CD8-positive, alpha-beta memory T cell (primary cell): ENCODE data around the gene THAP7. TPM values are rescaled to one million over a fixed set of nuclear protein-coding genes. Genes with fewer than 3 reads are reported as not detected.
A peak's percentile ranks its signal among the peaks of the same experiment; 100 is the strongest.

ENCODE experiments used
- CTCF ChIA-PET: fragments of 350-600 bp; sonication (Branson Sonifier 250); formaldehyde crosslinking; loops from one replicate; lab custom pipeline; 2021; ENCODE audit warnings: antibody characterized with exemption; lab: Charles Lee
- POLR2A ChIA-PET: fragments of 350-600 bp; sonication (Branson Sonifier 250); formaldehyde crosslinking; loops from one replicate; lab custom pipeline; 2021; ENCODE audit warnings: antibody characterized with exemption; lab: Charles Lee
- DNase-seq, 5 donors: peaks; one replicate each; pipeline versions ENCODE4 v3.0.0 to v3.0.0-alpha.2; 2020 to 2022; ENCODE audit warnings: mixed read lengths in 1 of 5
- H3K27ac ChIP-seq: one replicate; pipeline ENCODE4 v1.7.0; 2013; ENCODE audit warnings: low read depth, mild to moderate bottlenecking, low read length, moderate library complexity
- H3K27me3 ChIP-seq: 2 replicates; pipeline ENCODE4 v1.7.0; 2013; ENCODE audit warnings: low read length, mild to moderate bottlenecking; ENCODE audit not compliant: insufficient read depth, poor library complexity, severe bottlenecking
- H3K36me3 ChIP-seq: 2 replicates; pipeline ENCODE4 v1.7.0; 2013; ENCODE audit warnings: mild to moderate bottlenecking, low read length, moderate library complexity; ENCODE audit not compliant: insufficient read depth
- H3K4me1 ChIP-seq: 2 replicates; pipeline ENCODE4 v1.7.0; 2013; ENCODE audit warnings: mild to moderate bottlenecking, low read length, moderate library complexity; ENCODE audit not compliant: insufficient read depth
- H3K4me3 ChIP-seq: 2 replicates; pipeline ENCODE4 v1.7.0; 2013; ENCODE audit warnings: mild to moderate bottlenecking, low read length
- H3K9me3 ChIP-seq: 2 replicates; pipeline ENCODE4 v1.7.0; 2013; ENCODE audit warnings: mild to moderate bottlenecking, low read length
- H3K27ac Mint-ChIP-seq, 8 donors: one replicate each; pipeline ENCODE4 v1.8.0; 2020 to 2021; ENCODE audit warnings: mixed read lengths in 8 of 8, mild to moderate bottlenecking in 6 of 8, inconsistent platforms in 3 of 8, moderate library complexity in 3 of 8
- H3K27me3 Mint-ChIP-seq, 2 donors: one replicate each; pipeline ENCODE4 v1.8.0; 2020 to 2021; ENCODE audit warnings: mixed read lengths in 2 of 2, mild to moderate bottlenecking in 1 of 2, moderate library complexity in 1 of 2
- H3K36me3 Mint-ChIP-seq, 3 donors: one replicate each; pipeline ENCODE4 v1.8.0; 2020 to 2021; ENCODE audit warnings: mixed read lengths in 3 of 3, inconsistent platforms in 1 of 3, mild to moderate bottlenecking in 1 of 3
- H3K4me1 Mint-ChIP-seq, 3 donors: one replicate each; pipeline ENCODE4 v1.8.0; 2020 to 2021; ENCODE audit warnings: mixed read lengths in 3 of 3, inconsistent platforms in 1 of 3, mild to moderate bottlenecking in 1 of 3
- H3K4me3 Mint-ChIP-seq, 7 donors: one replicate each; pipeline ENCODE4 v1.8.0; 2020 to 2021; ENCODE audit warnings: mixed read lengths in 7 of 7, mild to moderate bottlenecking in 6 of 7, moderate library complexity in 4 of 7, inconsistent platforms in 2 of 7
- H3K9me3 Mint-ChIP-seq, 5 donors: one replicate each; pipeline ENCODE4 v1.8.0; 2020 to 2022; ENCODE audit warnings: mixed read lengths in 5 of 5, mild to moderate bottlenecking in 3 of 5, moderate library complexity in 2 of 5, inconsistent platforms in 1 of 5
- polyA plus RNA-seq: library from polyadenylated mRNA; unstranded; fragments of 300-500 nt; fragmentation: Illumina TruSeq; gene quantifications from one replicate; pipeline ENCODE4 v1.2.3, GENCODE V29; 2021
- total RNA-seq, 2 experiments: library from RNA; stranded (reverse); gene quantifications; one replicate each; pipeline ENCODE4 v1.2.3, GENCODE V29; 2021

The THAP7 gene
- total and polyA plus RNA-seq, 3 experiments from 2014 or later, result 42.8 to 43.9 (median 43.9) TPM

- Histone ChIP-seq H3K27ac (no peak overlapping the region), H3K4me3 (no peak overlapping the region), H3K9me3 (no peaks in the 10 kb centered on the region), H3K4me1 (peaks cover 10% of the 10 kb centered on the region), H3K27me3 (peaks cover 18% of the 10 kb centered on the region), H3K36me3 (no peaks in the 10 kb centered on the region)
- no peak for DNase-seq
- Mint-ChIP-seq H3K9me3 (no peaks in the 10 kb centered on the region), H3K27ac (peak overlapping the region in 1 of 8 donors; percentile 19), H3K4me3 (peak overlapping the region in 4 of 7 donors; percentile 48 to 75 (median 68)), H3K36me3 (no peaks in the 10 kb centered on the region), H3K27me3 (peaks cover 15 to 25% of the 10 kb centered on the region in 2 donors), H3K4me1 (peaks cover 7 to 22% (median 7%) of the 10 kb centered on the region in 3 donors)
- CTCF ChIA-PET, result no interaction called here
- POLR2A ChIA-PET, result no interaction called here
Measured at GRCh38 chr22:20963201-20964052, 38.5 kb downstream of the THAP7 start.

GRCh38 chr22:20962491-20962945 lies 39.4 kb downstream of the THAP7 start:
- DNase-seq, result no peak
- Histone ChIP-seq H3K27me3 (peaks cover 24% of the 10 kb centered on the region), H3K9me3 (no peaks in the 10 kb centered on the region), H3K4me1 (peaks cover 17% of the 10 kb centered on the region), H3K36me3 (no peaks in the 10 kb centered on the region), H3K4me3 (no peak overlapping the region), H3K27ac (no peak overlapping the region)
- CTCF ChIA-PET, result interaction anchor here (0.7 kb wide), 1 partner anchor 105 kb away, joined by 3 read pairs; no protein-coding TSS in a partner anchor
- Mint-ChIP-seq H3K4me3 (no peak overlapping the region), H3K27ac (no peak overlapping the region), H3K4me1 (peaks cover 7 to 30% (median 11%) of the 10 kb centered on the region in 3 donors), H3K27me3 (peaks cover 22 to 34% of the 10 kb centered on the region in 2 donors), H3K9me3 (no peaks in the 10 kb centered on the region), H3K36me3 (no peaks in the 10 kb centered on the region)
- POLR2A ChIA-PET, result interaction anchor here (0.6 kb wide), 1 partner anchor 10 kb away, joined by 3 read pairs; no protein-coding TSS in a partner anchor

- Histone ChIP-seq H3K27ac (no peak overlapping the region), H3K27me3 (peaks cover 25% of the 10 kb centered on the region), H3K36me3 (no peaks in the 10 kb centered on the region), H3K4me1 (peaks cover 26% of the 10 kb centered on the region), H3K9me3 (no peaks in the 10 kb centered on the region), H3K4me3 (no peak overlapping the region)
- Mint-ChIP-seq H3K27me3 (peaks cover 28 to 38% of the 10 kb centered on the region in 2 donors), H3K27ac (no peak overlapping the region), H3K36me3 (no peaks in the 10 kb centered on the region), H3K4me1 (peaks cover 11 to 37% (median 11%) of the 10 kb centered on the region in 3 donors), H3K4me3 (peak overlapping the region in 1 of 7 donors; percentile 29), H3K9me3 (no peaks in the 10 kb centered on the region)
- no peak for DNase-seq
- ChIA-PET CTCF (interaction anchor here (1.0 to 3.0 kb wide), 5 partner anchors 8 to 42 kb away, joined by 3 to 10 read pairs (median 3); no protein-coding TSS in a partner anchor), POLR2A (no interaction called here)
Measured at GRCh38 chr22:20960609-20961008, 41.3 kb downstream of the THAP7 start.

- ChIA-PET POLR2A (interaction anchor here (0.6 kb wide), 1 partner anchor 22 kb away, joined by 3 read pairs; the partner anchor contains the start of gene LZTR1), CTCF (interaction anchor here (1.6 to 3.0 kb wide), 2 partner anchors 9 kb away, joined by 6 to 10 read pairs; no protein-coding TSS in a partner anchor)
- no peak for DNase-seq
- H3K36me3 ChIP-seq, result no peaks in the 10 kb centered on the region
- Mint-ChIP-seq H3K27ac (no peak overlapping the region), H3K4me1 (peaks cover 11 to 33% (median 11%) of the 10 kb centered on the region in 3 donors), H3K27me3 (peaks cover 28 to 38% of the 10 kb centered on the region in 2 donors), H3K36me3 (no peaks in the 10 kb centered on the region), H3K9me3 (no peaks in the 10 kb centered on the region), H3K4me3 (peak overlapping the region in 1 of 7 donors; percentile 29)
- peaks cover 21% of the 10 kb centered on the region for H3K27me3 ChIP-seq
- no peaks in the 10 kb centered on the region for H3K9me3 ChIP-seq
- no peak overlapping the region for H3K4me3 ChIP-seq
- peaks cover 26% of the 10 kb centered on the region for H3K4me1 ChIP-seq
- H3K27ac ChIP-seq, result no peak overlapping the region
Measured at GRCh38 chr22:20959578-20960461, 42.1 kb downstream of the THAP7 start.

GRCh38 chr22:20957683-20958431 lies 44.1 kb downstream of the THAP7 start:
- peak overlapping the region in 1 of 8 donors; percentile 51 for H3K27ac Mint-ChIP-seq
- H3K36me3 ChIP-seq, result no peaks in the 10 kb centered on the region
- H3K27me3 ChIP-seq, result peaks cover 10% of the 10 kb centered on the region
- peaks cover 0 to 14% (median 5%) of the 10 kb centered on the region in 3 donors for H3K36me3 Mint-ChIP-seq
- no peak overlapping the region for H3K27ac ChIP-seq
- POLR2A ChIA-PET, result interaction anchor here (0.5 to 0.6 kb wide), 3 partner anchors 18 to 1849 kb away, joined by 4 read pairs; no protein-coding TSS in a partner anchor
- peak overlapping the region; percentile 29 to 82 (median 66) for H3K4me3 Mint-ChIP-seq
- peaks cover 4 to 22% (median 4%) of the 10 kb centered on the region in 3 donors for H3K4me1 Mint-ChIP-seq
- H3K9me3 ChIP-seq, result no peaks in the 10 kb centered on the region
- peaks cover 16% of the 10 kb centered on the region for H3K4me1 ChIP-seq
- CTCF ChIA-PET, result interaction anchor here (0.8 kb wide), 1 partner anchor 10 kb away, joined by 3 read pairs; no protein-coding TSS in a partner anchor
- DNase-seq, result no peak
- peaks cover 21 to 26% of the 10 kb centered on the region in 2 donors for H3K27me3 Mint-ChIP-seq
- H3K4me3 ChIP-seq, result peak overlapping the region; percentile 19
- H3K9me3 Mint-ChIP-seq, result no peaks in the 10 kb centered on the region

GRCh38 chr22:20957102-20957682 lies 44.7 kb downstream of the THAP7 start:
- ChIA-PET POLR2A (interaction anchor here (0.6 kb wide), 2 partner anchors 1799 to 1848 kb away, joined by 4 read pairs; no protein-coding TSS in a partner anchor), CTCF (no interaction called here)
- DNase-seq, result no peak
- Mint-ChIP-seq H3K36me3 (peaks cover 3 to 21% (median 9%) of the 10 kb centered on the region in 3 donors), H3K27ac (no peak overlapping the region), H3K27me3 (peaks cover 21 to 26% of the 10 kb centered on the region in 2 donors), H3K4me1 (peaks cover 4 to 22% (median 5%) of the 10 kb centered on the region in 3 donors), H3K4me3 (peak overlapping the region; percentile 29 to 82 (median 66)), H3K9me3 (no peaks in the 10 kb centered on the region)
- H3K4me3 ChIP-seq, result peak overlapping the region; percentile 19
- H3K27me3 ChIP-seq, result peaks cover 10% of the 10 kb centered on the region
- H3K4me1 ChIP-seq, result peaks cover 16% of the 10 kb centered on the region
- no peaks in the 10 kb centered on the region for H3K9me3 ChIP-seq
- H3K36me3 ChIP-seq, result peaks cover 6% of the 10 kb centered on the region
- H3K27ac ChIP-seq, result no peak overlapping the region
